Measurements from ENCODE around the gene ABI1. TPM values are rescaled to one million over a fixed set of nuclear protein-coding genes. Genes with fewer than 3 reads are reported as not detected.

Gene ABI1
- total RNA-seq, 1 donor from 2014 or later, result 54.5 TPM

DNA sequence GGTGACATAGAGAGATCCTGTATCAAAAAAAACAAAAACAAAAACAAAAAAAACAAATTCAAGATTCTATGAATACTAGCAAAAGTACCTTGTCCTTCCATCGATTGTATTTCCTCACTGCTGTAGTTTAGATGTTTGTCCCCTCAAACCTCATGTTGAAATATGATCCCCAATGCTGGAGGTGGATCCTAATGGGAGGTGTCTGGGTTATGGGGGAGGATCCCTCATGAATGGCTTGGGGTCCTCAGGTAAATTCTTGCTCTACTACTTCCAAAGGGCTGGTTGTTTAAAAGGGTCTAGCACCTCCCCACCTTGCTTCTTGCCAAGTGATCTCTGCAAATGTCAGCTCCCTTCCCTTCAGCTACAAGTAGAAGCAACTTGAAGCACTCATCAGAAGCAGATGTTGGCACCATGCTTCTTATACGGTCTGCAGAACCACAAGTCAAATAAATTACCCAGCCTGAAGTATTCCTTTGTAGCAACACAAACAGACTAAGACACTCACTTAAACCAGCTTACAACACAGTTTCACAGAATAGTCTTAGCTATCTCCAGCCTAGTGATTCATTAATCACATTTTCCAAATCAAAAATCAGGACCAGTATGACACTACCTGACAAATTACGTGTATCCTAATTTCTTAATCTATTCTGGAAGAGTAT lies 20.7 kb downstream of the ABI1 start:
- Mint-ChIP-seq H3K9me3 (peaks cover 4% of the 10 kb centered on the region), H3K36me3 (ENCODE audit: low read depth) (peaks cover 40% of the 10 kb centered on the region), H3K27ac (peak overlapping the region; percentile 75), H3K27me3 (no peaks in the 10 kb centered on the region), H3K4me1 (peaks cover 40% of the 10 kb centered on the region), H3K4me3 (no peak overlapping the region)
- intact Hi-C loops (cut with micrococcal nuclease), result loop anchor here (2.0 kb wide), 2 partner anchors 17 to 19 kb away; no protein-coding TSS in a partner anchor
- no peak for DNase-seq

DNA sequence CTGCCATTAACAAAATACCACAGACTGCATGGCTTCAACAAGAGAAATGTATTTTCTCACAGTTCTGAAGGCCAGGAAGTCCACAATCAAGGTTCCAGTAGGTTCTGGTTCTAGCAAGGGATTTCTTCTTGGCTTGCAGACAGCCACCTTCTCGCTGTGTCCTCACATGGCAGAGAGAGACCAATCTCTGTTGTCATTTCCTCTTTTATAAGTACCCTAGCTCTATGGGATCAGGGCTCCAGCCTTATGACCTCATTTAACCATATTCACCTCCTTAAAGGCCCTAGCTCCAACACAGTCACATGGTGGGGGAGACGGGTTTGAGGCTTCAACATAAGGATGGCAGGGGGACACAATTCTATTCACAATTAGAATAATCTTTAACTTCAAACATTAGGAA lies 23.6 kb downstream of the ABI1 start:
- DNase-seq, result no peak
- H3K4me3 Mint-ChIP-seq, result no peak overlapping the region
- intact Hi-C loops (cut with micrococcal nuclease), result no loop called here
- H3K27me3 Mint-ChIP-seq, result no peaks in the 10 kb centered on the region
- H3K9me3 Mint-ChIP-seq, result peaks cover 10% of the 10 kb centered on the region
- H3K4me1 Mint-ChIP-seq, result peaks cover 29% of the 10 kb centered on the region
- H3K27ac Mint-ChIP-seq, result no peak overlapping the region
- peaks cover 49% of the 10 kb centered on the region for H3K36me3 Mint-ChIP-seq (ENCODE audit: low read depth)

DNA sequence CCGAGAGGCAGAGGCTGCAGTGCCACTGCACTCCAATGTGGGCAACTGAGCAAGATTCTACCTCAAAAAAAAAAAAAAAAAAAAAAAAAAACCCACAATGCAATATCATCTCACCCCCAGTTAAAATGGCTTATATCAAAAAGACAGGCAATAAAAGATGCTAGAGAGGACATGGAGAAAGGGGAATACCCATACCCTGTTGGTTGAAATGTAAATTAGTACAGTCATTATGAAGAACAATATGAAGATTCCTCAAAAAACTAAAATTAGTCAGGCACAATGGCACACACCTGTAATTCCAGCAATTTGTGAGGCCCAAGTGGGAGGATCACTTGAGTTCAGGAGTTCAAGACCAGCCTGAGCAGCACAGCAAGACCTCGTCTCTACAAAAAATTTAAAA lies 25.7 kb downstream of the ABI1 start:
- Mint-ChIP-seq H3K4me3 (no peak overlapping the region), H3K36me3 (ENCODE audit: low read depth) (peaks cover 55% of the 10 kb centered on the region), H3K27ac (peak overlapping the region; percentile 54), H3K9me3 (peaks cover 13% of the 10 kb centered on the region), H3K27me3 (no peaks in the 10 kb centered on the region), H3K4me1 (peaks cover 24% of the 10 kb centered on the region)
- intact Hi-C loops (cut with micrococcal nuclease), result no loop called here
- no peak for DNase-seq

DNA sequence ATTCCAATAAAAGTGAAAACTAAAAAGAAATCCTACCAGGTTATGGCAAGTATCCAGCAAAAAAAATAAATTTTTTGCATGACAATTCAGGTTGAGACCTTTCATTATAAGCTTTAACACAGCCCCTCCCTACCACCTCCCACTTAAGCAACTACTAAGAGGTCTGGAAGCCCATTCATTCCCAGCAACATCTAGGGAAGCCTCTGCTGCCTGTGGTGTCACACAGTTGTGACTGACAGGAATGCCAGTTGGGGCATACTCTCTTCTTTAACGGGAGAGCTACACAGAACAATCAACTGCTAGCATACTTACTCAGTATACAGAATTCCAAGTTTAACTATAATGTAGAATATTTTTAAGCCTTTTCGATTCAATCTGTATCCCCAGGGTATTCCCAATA lies 27.8 kb downstream of the ABI1 start:
- peaks cover 10% of the 10 kb centered on the region for H3K9me3 Mint-ChIP-seq
- H3K36me3 Mint-ChIP-seq (ENCODE audit: low read depth), result peaks cover 46% of the 10 kb centered on the region
- intact Hi-C loops (cut with micrococcal nuclease), result no loop called here
- no peak overlapping the region for H3K27ac Mint-ChIP-seq
- H3K4me1 Mint-ChIP-seq, result peaks cover 23% of the 10 kb centered on the region
- H3K4me3 Mint-ChIP-seq, result no peak overlapping the region
- H3K27me3 Mint-ChIP-seq, result no peaks in the 10 kb centered on the region
- no peak for DNase-seq

DNA sequence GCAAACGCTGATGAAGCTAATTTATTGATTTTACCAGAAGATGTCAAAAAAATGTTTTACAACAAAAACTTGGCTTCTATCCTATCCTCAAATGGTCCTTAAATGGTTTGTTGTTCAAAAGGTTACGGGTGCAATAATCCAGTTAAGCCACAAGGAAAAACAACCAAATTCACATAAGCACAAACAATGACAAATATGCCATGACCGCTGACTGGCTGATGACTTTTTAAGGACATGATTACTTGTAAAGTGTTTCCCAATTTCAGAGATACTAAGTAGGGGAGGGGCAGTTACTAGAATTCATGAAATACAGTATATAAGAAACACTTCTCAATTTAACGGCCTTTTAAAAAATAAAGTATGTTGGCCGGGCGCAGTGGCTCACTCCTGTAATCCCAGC lies 28.8 kb downstream of the ABI1 start:
- H3K36me3 Mint-ChIP-seq (ENCODE audit: low read depth), result peaks cover 43% of the 10 kb centered on the region
- intact Hi-C loops (cut with micrococcal nuclease), result no loop called here
- H3K27ac Mint-ChIP-seq, result no peak overlapping the region
- H3K4me1 Mint-ChIP-seq, result peaks cover 24% of the 10 kb centered on the region
- H3K4me3 Mint-ChIP-seq, result no peak overlapping the region
- H3K9me3 Mint-ChIP-seq, result peaks cover 10% of the 10 kb centered on the region
- H3K27me3 Mint-ChIP-seq, result no peaks in the 10 kb centered on the region
- no peak for DNase-seq

DNA sequence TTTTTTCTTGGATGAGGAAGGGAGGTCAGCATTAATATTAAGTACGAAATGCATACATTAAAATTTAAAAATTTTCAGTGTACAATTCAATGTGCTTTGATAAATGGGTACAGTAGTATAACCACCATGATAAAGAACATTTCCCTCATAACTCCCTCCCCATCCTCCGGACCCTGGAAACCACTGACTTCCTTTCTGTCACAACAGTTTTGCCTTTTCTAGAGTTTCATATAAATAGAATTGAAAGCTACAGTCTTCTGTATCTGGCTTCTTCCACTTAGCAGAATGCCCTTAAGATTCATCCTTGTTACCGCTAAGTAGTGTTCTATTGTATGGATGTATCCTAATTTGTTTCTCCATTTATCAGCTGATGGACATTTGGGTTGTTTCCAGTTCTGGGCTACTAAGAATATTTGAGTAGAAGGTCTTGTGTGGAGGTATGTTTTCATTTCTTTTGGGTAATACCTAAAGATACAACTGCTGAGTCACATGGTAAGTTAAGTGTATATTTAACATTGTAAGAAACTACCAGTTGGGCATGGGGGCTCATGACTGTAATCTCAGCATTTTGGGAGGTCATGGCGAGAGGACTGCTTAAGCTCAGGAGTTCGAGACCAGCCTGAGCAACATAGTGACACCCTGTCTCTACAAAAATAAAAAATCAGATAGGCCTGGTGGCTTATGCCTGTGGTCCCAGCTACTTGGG lies 30.8 kb downstream of the ABI1 start:
- peak overlapping the region; percentile 11 for H3K27ac Mint-ChIP-seq

DNA sequence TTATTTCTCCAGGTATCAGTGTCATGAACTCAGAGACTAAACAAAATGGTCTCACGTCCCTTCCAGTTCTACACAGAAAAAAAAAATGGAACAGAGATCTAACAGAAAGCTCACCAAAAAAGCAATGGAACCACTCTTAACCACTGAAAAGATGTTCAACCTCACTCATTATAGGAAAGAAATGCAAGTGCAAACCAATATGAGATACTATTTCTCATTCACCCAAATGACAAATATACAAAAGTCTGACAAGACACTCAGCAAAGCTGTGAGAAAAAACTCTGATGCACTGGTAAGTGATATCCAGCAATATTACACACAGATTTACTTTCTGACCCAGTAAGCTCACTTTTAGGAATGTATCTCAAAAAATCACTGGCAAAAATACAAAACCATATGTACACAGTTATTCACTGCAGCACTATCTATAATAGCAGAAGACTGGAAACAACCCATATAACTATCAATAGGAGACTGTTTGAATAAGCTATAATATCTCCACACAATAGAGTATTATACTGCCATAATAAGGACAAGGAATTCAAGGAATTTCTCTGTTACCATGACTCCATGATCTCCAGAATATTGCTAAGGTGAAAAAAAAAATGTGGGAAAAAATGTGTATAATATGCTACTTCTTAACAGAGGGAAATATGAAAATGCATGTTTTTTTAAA lies 36.6 kb downstream of the ABI1 start:
- Mint-ChIP-seq H3K36me3 (ENCODE audit: low read depth) (peaks cover 37% of the 10 kb centered on the region), H3K9me3 (peaks cover 3% of the 10 kb centered on the region), H3K4me3 (no peak overlapping the region), H3K27me3 (no peaks in the 10 kb centered on the region), H3K27ac (peak overlapping the region; percentile 19), H3K4me1 (peaks cover 25% of the 10 kb centered on the region)
- no peak for DNase-seq
- intact Hi-C loops (cut with micrococcal nuclease), result loop anchor here (5.0 kb wide), 1 partner anchor 33 kb away; no protein-coding TSS in a partner anchor

More for the DNA sequence above, 30.8 kb downstream of the ABI1 start:
- Mint-ChIP-seq H3K4me1 (peaks cover 26% of the 10 kb centered on the region), H3K27me3 (no peaks in the 10 kb centered on the region), H3K36me3 (ENCODE audit: low read depth) (peaks cover 31% of the 10 kb centered on the region), H3K9me3 (peaks cover 8% of the 10 kb centered on the region), H3K4me3 (peak overlapping the region; percentile 9)
- DNase-seq, result no peak
- intact Hi-C loops (cut with micrococcal nuclease), result loop anchor here (1.0 kb wide), 1 partner anchor 8 kb away; no protein-coding TSS in a partner anchor

DNA sequence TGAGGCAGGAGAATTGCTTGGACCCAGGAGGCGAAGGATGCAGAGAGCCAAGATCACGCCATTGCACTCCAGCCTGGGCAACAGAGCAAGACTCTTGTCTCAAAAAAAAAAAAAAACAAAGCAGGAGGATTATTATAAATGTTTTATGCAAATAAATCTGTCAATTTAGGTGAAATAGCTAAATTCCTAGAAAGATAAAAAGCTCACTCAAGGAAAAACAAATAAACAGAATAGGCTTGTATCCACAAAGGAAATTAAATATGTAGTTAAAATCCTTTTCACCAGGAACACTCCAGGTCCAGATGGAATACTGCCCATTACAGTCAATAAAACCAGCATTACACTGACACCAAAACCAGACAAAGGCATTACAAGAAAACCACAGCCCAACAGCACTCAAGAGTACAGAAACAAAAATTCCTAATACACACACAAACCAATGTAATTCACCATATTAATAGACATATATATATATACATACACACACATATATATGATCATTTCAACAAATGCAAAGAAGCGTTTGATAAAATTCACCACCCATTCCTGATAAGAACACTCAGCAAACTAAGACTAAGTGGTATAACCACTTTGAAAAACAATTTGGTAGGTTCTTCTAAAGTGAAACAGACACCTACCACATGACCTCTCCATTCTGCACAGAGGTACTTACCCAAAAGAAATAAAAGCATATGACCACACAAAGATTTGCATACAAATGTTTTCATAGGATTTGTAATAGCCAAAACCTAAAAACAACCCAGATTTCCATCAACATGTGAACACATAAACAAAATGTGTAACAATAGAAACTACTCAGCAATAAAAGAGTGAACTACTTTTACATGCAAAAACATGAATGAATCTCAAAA lies 38.8 kb downstream of the ABI1 start:
- intact Hi-C loops (cut with micrococcal nuclease), result loop anchor here (1.0 to 5.0 kb wide), 3 partner anchors 8 to 35 kb away; no protein-coding TSS in a partner anchor
- H3K27ac Mint-ChIP-seq, result peak overlapping the region; percentile 39
- DNase-seq, result no peak
- H3K27me3 Mint-ChIP-seq, result no peaks in the 10 kb centered on the region
- H3K4me1 Mint-ChIP-seq, result peaks cover 24% of the 10 kb centered on the region
- H3K4me3 Mint-ChIP-seq, result no peak overlapping the region
- H3K9me3 Mint-ChIP-seq, result peaks cover 3% of the 10 kb centered on the region
- H3K36me3 Mint-ChIP-seq (ENCODE audit: low read depth), result peaks cover 44% of the 10 kb centered on the region

DNA sequence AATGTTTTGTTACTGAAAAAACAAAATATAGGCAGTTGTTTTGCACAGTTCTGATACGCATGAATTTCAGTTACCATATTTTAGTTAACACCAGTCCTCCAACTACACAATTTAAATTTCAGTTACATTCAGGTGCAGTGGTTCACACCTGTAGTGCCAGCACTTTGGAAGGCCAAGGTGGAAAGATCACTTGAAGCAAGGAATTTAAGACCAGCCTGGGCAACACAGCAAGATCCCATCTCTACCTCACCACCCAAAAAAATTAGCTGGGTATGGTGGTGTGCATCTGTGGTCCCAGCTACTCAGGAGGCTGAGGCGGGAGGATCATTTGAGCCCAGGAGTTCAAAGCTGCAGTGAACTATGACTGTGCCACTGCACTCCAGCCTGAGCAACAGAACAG lies 45.3 kb downstream of the ABI1 start:
- Mint-ChIP-seq H3K27me3 (no peaks in the 10 kb centered on the region), H3K36me3 (ENCODE audit: low read depth) (peaks cover 24% of the 10 kb centered on the region), H3K4me1 (peaks cover 14% of the 10 kb centered on the region), H3K27ac (no peak overlapping the region), H3K4me3 (no peak overlapping the region), H3K9me3 (no peaks in the 10 kb centered on the region)
- peak; percentile 11 for DNase-seq
- intact Hi-C loops (cut with micrococcal nuclease), result no loop called here

DNA sequence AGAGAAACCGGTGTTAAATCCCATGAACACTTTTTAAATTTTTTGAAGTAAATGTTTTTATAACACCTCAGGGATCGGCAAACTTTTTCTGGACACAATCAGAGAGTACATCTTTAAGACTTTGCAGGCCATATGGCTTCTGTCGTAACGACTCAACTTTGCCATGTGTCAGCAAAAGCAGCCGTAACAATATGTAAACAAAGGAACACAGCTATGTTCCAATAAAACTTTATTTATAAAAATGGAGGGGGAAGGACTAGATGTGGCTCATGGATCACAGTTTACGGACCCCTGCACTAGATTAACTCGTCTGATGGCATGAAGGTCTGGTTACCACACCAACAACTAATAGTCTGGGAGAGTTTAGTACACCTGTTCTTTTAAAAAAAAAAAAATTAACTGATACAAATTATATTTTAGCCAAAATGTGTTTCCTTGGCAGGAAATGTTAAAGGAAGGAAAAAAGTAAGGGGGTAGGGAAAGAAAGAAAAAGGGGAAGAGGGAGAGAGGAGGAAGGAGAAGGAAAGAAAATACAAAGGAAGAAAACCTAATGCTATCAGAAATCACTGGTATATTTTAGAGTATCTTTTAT lies 50.2 kb downstream of the ABI1 start:
- intact Hi-C loops (cut with micrococcal nuclease), result no loop called here
- Mint-ChIP-seq H3K27ac (no peak overlapping the region), H3K27me3 (no peaks in the 10 kb centered on the region), H3K4me3 (no peak overlapping the region), H3K4me1 (peaks cover 24% of the 10 kb centered on the region), H3K36me3 (ENCODE audit: low read depth) (peaks cover 11% of the 10 kb centered on the region), H3K9me3 (no peaks in the 10 kb centered on the region)
- no peak for DNase-seq

DNA sequence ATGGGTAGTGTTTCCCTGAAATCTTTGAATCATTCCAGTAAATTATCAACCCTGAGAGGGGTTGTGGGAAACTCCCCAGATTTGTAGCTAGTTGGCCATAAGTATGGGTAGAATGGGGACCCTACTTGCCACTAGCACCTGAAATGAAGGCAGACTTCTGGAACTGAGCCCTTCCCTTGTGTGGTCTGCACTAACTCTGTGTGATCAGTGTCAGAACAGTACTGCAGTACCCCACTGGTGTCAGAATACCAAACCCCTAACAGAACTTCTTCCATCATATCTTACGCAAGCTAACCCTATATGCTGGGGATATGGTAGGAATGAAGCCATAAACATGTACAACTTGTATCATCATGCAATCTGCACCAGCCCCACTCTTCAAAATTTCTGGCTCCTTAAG lies 50.8 kb downstream of the ABI1 start:
- DNase-seq, result no peak
- peaks cover 11% of the 10 kb centered on the region for H3K36me3 Mint-ChIP-seq (ENCODE audit: low read depth)
- no peak overlapping the region for H3K27ac Mint-ChIP-seq
- no peaks in the 10 kb centered on the region for H3K27me3 Mint-ChIP-seq
- H3K9me3 Mint-ChIP-seq, result no peaks in the 10 kb centered on the region
- peaks cover 27% of the 10 kb centered on the region for H3K4me1 Mint-ChIP-seq
- intact Hi-C loops (cut with micrococcal nuclease), result loop anchor here (10.0 kb wide), 1 partner anchor 45 kb away; no protein-coding TSS in a partner anchor
- H3K4me3 Mint-ChIP-seq, result no peak overlapping the region

DNA sequence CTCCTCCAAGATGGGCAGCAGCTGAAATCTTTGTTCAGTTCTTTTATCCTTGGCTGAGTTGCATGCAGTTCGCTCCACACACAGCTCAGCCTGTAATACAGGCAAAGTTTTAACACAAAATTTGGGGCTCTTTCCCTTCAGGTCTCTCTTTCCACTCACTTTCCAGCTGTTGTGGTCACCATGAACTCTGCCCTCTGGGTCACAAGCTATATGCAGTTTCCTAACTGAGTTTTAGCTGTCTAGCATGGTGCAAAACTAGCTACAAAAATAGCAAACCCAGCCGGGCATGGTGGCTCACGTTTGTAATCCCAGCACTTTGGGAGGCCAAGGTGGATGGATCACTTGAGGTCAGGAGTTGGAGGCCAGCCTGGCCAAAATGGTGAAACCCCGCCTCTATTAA lies 53.2 kb downstream of the ABI1 start:
- peaks cover 13% of the 10 kb centered on the region for H3K36me3 Mint-ChIP-seq (ENCODE audit: low read depth)
- H3K9me3 Mint-ChIP-seq, result no peaks in the 10 kb centered on the region
- H3K27ac Mint-ChIP-seq, result no peak overlapping the region
- H3K27me3 Mint-ChIP-seq, result no peaks in the 10 kb centered on the region
- intact Hi-C loops (cut with micrococcal nuclease), result loop anchor here (10.0 kb wide), 1 partner anchor 47 kb away; no protein-coding TSS in a partner anchor
- peaks cover 35% of the 10 kb centered on the region for H3K4me1 Mint-ChIP-seq
- no peak overlapping the region for H3K4me3 Mint-ChIP-seq
- DNase-seq, result no peak

DNA sequence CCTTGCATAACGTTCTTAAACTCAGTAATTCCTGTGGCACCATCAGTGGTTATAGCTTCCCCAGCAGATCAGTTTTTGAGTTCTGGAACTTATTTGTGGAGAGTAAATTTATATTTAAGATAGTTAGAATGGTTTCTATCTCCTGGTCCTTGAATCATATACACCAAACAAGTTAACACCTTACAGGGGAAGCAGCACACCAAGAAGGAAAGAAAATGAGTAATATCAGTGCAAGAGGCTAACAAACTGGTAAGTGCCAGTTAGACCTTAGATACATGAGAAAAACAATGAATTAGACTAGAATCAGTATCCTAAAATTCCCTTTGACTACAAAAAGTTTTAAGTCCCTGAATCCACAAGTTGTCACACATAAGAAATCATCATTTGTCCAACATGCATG lies 54.2 kb downstream of the ABI1 start:
- H3K9me3 Mint-ChIP-seq, result no peaks in the 10 kb centered on the region
- H3K27ac Mint-ChIP-seq, result no peak overlapping the region
- peaks cover 14% of the 10 kb centered on the region for H3K36me3 Mint-ChIP-seq (ENCODE audit: low read depth)
- H3K27me3 Mint-ChIP-seq, result no peaks in the 10 kb centered on the region
- intact Hi-C loops (cut with micrococcal nuclease), result loop anchor here (10.0 kb wide), 1 partner anchor 48 kb away; no protein-coding TSS in a partner anchor
- H3K4me3 Mint-ChIP-seq, result no peak overlapping the region
- H3K4me1 Mint-ChIP-seq, result peaks cover 40% of the 10 kb centered on the region
- no peak for DNase-seq

All from activated CD4-positive, alpha-beta T cell treated with anti-CD3 and anti-CD28 coated beads, Interleukin-2, amount 10 ng/mL, durations not matched to agents 24 days and 14 days (primary cell).